Neural cell (in vitro differentiated cells): ENCODE results near the gene UBE2QL1.

Experiments used
- CTCF ChIP-seq: fragments of 450-650 bp; IDR thresholded peaks from 2 replicates; pipeline ENCODE4 v1.5.1; 2014; ENCODE audit warnings: antibody characterized with exemption, mild to moderate bottlenecking, moderate library complexity; ENCODE audit not compliant: poor library complexity, severe bottlenecking
- SMC3 ChIP-seq: fragments of 450-650 bp; conservative IDR thresholded peaks from 2 replicates; pipeline ENCODE4 v1.6.1; 2014; ENCODE audit warnings: antibody characterized with exemption, mild to moderate bottlenecking, moderate library complexity; ENCODE audit not compliant: poor library complexity

GRCh38 chr5:6527749-6528455 is 79.2 kb downstream of the UBE2QL1 start:
- TF ChIP-seq CTCF, result no peak
- no peak for TF ChIP-seq SMC3
